ENCODE data around the gene KRT23. TPM values are rescaled to one million over a fixed set of nuclear protein-coding genes. Genes with fewer than 3 reads are reported as not detected.
A peak's percentile ranks its signal among the peaks of the same experiment; 100 is the strongest.

KRT23 gene
- total and polyA plus RNA-seq, 9 of the 15 experiments (the other 6 are each of a cell fraction or from before 2014, with no cell fraction given), result not detected

- TF ChIP-seq, protein P1, sequence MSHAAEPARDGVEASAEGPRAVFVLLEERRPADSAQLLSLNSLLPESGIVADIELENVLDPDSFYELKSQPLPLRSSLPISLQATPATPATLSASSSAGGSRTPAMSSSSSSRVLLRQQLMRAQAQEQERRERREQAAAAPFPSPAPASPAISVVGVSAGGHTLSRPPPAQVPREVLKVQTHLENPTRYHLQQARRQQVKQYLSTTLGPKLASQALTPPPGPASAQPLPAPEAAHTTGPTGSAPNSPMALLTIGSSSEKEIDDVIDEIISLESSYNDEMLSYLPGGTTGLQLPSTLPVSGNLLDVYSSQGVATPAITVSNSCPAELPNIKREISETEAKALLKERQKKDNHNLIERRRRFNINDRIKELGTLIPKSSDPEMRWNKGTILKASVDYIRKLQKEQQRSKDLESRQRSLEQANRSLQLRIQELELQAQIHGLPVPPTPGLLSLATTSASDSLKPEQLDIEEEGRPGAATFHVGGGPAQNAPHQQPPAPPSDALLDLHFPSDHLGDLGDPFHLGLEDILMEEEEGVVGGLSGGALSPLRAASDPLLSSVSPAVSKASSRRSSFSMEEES (CRISPR knock-in tag; IDR thresholded peaks at IDR 0.05), result no peak
- 0 out of 4 replicates have a peak, but pooled peaks of 1 of the 2 experiments have one; percentile 31 for TF ChIP-seq MAZ (CRISPR knock-in tag; conservative IDR thresholded peaks at IDR 0.05 in 1 of 2, IDR thresholded peaks at IDR 0.05 in 1 of 2)
- no peak for TF ChIP-seq ZNF668 (CRISPR knock-in tag; IDR thresholded peaks at IDR 0.05)
- TF ChIP-seq KDM5B (IDR thresholded peaks at IDR 0.05; ENCODE audit: insufficient replicate concordance, low read depth, low read length), result no peak
- TF ChIP-seq, protein P2, sequence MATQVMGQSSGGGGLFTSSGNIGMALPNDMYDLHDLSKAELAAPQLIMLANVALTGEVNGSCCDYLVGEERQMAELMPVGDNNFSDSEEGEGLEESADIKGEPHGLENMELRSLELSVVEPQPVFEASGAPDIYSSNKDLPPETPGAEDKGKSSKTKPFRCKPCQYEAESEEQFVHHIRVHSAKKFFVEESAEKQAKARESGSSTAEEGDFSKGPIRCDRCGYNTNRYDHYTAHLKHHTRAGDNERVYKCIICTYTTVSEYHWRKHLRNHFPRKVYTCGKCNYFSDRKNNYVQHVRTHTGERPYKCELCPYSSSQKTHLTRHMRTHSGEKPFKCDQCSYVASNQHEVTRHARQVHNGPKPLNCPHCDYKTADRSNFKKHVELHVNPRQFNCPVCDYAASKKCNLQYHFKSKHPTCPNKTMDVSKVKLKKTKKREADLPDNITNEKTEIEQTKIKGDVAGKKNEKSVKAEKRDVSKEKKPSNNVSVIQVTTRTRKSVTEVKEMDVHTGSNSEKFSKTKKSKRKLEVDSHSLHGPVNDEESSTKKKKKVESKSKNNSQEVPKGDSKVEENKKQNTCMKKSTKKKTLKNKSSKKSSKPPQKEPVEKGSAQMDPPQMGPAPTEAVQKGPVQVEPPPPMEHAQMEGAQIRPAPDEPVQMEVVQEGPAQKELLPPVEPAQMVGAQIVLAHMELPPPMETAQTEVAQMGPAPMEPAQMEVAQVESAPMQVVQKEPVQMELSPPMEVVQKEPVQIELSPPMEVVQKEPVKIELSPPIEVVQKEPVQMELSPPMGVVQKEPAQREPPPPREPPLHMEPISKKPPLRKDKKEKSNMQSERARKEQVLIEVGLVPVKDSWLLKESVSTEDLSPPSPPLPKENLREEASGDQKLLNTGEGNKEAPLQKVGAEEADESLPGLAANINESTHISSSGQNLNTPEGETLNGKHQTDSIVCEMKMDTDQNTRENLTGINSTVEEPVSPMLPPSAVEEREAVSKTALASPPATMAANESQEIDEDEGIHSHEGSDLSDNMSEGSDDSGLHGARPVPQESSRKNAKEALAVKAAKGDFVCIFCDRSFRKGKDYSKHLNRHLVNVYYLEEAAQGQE (IDR thresholded peaks at IDR 0.05; ENCODE audit: borderline replicate concordance), result peak; percentile 98
- TF ChIP-seq, protein P2 (CRISPR knock-in tag; IDR thresholded peaks at IDR 0.05; ENCODE audit: low read depth), result no peak
- TF ChIP-seq BRD9 (IDR thresholded peaks at IDR 0.05; ENCODE audit: low read depth, partially characterized antibody), result no peak
- TF ChIP-seq SRF (CRISPR knock-in tag; IDR thresholded peaks at IDR 0.05), result no peak
- TF ChIP-seq RBFOX2 (IDR thresholded peaks at IDR 0.05; ENCODE audit: low read depth, low read length), result no peak
- no peak for TF ChIP-seq ZNF224 (CRISPR knock-in tag; IDR thresholded peaks at IDR 0.05)
- peak; percentile 90 for TF ChIP-seq NFIC (IDR thresholded peaks at IDR 0.05)
- no peak for TF ChIP-seq CGGBP1 (CRISPR knock-in tag; IDR thresholded peaks at IDR 0.05)
- no peak for TF ChIP-seq PTTG1 (tag; IDR thresholded peaks at IDR 0.05; ENCODE audit: low read depth)
- TF ChIP-seq ZNF778 (CRISPR knock-in tag; IDR thresholded peaks at IDR 0.05), result no peak
- TF ChIP-seq CHD1 (IDR thresholded peaks at IDR 0.05; ENCODE audit: low read length), result no peak
- no peak for TF ChIP-seq PHB2 (IDR thresholded peaks at IDR 0.05; ENCODE audit: low read depth)
- TF ChIP-seq KDM2B (CRISPR knock-in tag; IDR thresholded peaks at IDR 0.05), result no peak
- peak; percentile 26; the same call in 1 of the 2 replicates for TF ChIP-seq ARID2 (IDR thresholded peaks at IDR 0.05)
- TF ChIP-seq ZNF23 (CRISPR knock-in tag; IDR thresholded peaks at IDR 0.05), result no peak
- TF ChIP-seq ZNF507 (tag; conservative IDR thresholded peaks at IDR 0.05), result no peak
- TF ChIP-seq ZNF24 (IDR thresholded peaks at IDR 0.05), result no peak; the same call in 1 of the 2 replicates
- no peak for TF ChIP-seq MEIS2 (IDR thresholded peaks at IDR 0.05; ENCODE audit: partially characterized antibody)
Observed at GRCh38 chr17:40909351-40909750, 28.1 kb downstream of the KRT23 start (continued).

All from K562 (cell line).